HG03039 (cell line): ENCODE data around the gene JARID2.

Experiments
- ATAC-seq: cut with Tn5 transposase; IDR thresholded peaks from one replicate; pipeline ENCODE4 v1.9.1; 2021; ENCODE audit warnings: mild to moderate bottlenecking, moderate library complexity; ENCODE audit not compliant: unreplicated experiment

Gene JARID2

DNA sequence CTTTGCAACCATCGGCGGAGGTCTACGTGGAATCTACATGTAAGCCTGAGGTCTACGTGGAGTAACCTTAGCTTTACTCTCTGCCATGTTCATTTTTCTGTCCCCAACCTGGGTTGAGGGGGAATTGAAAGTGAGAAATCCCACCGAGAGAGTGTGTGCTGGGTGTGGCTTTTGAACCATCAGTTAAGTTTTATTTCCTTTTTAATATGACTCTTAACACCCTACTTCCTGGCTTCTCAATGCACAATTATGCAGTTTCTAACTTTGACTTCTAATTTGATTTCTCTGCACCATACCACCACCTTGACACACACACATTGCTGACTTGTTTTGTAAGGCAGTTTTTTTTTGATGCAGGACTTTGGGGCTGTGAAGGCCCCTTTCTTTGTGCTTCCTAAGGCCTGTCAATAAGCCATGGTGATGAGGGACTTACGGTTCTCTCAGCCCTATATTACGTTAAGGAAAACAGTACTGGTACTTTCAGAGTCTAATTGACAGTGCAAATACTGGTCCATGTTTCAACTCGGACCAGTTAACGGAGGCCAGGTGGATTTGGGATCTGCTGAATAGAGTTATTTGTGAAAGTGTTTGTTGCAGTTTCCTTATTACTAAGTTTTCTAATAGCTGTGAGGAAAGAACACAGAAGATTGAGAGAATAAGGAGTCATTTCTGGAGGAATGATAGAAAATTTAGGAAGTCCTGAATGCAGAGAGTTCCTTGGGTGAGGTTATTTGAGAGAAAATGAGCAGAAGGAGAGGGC, 206.5 kb downstream of the JARID2 start:
- ATAC-seq: no peak

DNA sequence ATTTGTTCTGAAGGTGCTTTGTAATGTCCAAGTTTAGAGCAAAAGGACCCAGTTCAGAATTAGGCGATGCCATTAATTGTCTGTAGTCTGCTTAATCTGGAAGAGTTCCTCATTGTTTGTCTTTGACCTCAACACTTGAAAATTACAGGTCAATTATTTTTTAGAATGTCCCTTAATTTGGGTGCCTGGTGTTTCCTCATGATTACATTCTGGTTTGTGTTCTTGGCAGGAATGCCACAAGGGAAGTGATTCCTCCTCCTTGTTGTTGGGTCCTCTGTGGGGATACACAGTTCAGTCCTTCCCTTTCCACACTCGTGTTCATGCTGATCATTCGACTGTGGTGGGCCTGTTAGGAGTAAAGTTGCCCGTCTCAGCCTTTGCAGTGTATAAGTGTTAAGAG, 207.3 kb downstream of the JARID2 start:
- ATAC-seq: no peak

- no peak for ATAC-seq
These were observed 207.8 kb downstream of the JARID2 start for GRCh38 chr6:15453622-15454021.

GRCh38 chr6:15456422-15456821, 210.6 kb downstream of the JARID2 start:
- ATAC-seq: no peak

DNA sequence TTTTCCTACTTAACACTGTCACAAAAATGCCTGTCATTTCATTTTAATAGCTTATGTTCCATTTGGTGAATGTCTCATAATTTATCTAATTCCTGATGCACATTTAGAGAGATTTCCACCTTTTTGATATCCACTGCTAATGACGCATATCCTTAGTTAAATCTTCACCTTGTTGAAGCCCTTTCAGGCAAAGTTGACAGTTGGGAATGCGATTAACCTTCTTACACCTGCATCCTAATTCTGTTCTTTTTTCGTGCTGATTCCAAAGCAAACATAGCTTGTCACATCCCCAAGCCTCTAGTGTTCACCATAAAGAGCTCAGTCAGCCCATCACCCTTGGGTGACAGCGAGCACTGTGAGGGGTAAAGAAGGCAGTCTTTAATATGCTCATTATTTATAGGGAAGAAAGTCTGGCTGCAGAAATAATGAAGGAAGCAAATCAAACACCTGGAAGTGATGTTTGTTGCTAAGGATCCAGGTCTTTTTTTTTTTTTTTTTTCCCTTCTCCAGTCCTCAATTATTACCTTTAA, 211.3 kb downstream of the JARID2 start:
- ATAC-seq: no peak

DNA sequence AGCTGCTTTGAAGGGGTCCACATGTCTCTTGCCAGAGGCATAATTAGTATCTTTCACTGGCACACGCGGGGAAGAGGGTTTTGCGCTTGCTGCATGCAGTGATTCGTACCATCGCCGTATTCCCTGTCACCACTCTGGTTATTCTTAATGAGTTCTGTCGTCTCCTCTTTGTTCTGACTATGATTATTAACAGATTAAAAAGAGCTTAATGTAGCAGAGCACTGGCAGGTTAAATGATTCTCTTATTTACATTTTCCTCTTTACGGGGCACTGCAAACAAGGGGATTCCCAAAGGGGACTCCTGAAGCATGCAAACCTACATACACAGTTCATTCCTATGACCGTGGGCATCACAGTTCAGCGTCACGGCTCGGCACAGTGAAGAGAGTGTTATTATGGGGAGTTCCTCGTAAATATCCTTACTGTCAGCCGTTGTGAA, 212.2 kb downstream of the JARID2 start:
- ATAC-seq: peak; percentile 46

GRCh38 chr6:15460110-15460727, 214.3 kb downstream of the JARID2 start:
- no peak for ATAC-seq

GRCh38 chr6:15461127-15461944, 215.5 kb downstream of the JARID2 start:
- ATAC-seq: no peak

GRCh38 chr6:15462256-15462655, 216.4 kb downstream of the JARID2 start:
- no peak for ATAC-seq

GRCh38 chr6:15462717-15463525, 217.1 kb downstream of the JARID2 start:
- no peak for ATAC-seq

- no peak for ATAC-seq
These were observed 218.4 kb downstream of the JARID2 start for GRCh38 chr6:15464211-15464725.

DNA sequence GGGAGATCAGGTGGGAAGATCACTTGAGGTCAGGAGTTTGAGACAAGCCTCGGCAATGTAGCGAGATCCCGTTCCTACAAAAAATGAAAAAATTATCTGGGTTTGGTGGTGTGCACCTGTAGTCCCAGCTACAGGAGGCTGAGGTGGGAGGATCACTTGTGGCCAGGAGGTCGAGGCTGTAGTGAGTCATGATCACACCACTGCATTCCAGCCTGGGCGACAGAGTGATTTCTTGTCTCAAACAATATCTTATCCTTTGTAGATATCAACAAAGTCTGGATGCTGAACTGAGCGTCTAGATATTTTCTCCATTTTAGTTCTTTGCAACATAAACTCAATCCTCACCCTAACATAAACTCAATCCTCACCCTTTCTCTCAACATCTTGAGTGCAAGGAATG, 219.3 kb downstream of the JARID2 start:
- no peak for ATAC-seq

- ATAC-seq: no peak
These were observed 224.9 kb downstream of the JARID2 start for GRCh38 chr6:15470746-15471145.

DNA sequence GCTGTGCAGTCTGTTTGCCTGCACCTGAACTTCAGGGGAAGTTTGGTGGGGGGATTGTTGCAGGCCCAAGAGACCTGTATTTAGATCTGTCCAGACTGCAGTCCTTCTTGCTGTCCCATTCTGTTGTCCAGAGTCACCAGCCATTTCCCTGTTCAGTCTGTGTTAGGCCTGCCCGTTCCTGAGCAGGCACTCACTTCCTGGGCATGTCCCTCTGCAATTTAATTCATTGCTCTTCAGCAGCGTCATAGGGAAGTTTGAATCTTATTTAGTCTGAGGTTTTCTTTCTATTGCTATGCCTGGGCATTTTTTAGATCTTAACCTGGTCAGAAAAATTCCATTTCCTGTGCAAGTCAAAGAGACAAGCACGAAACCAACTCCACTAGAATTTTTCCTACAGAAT, 226.8 kb downstream of the JARID2 start:
- no peak for ATAC-seq

DNA sequence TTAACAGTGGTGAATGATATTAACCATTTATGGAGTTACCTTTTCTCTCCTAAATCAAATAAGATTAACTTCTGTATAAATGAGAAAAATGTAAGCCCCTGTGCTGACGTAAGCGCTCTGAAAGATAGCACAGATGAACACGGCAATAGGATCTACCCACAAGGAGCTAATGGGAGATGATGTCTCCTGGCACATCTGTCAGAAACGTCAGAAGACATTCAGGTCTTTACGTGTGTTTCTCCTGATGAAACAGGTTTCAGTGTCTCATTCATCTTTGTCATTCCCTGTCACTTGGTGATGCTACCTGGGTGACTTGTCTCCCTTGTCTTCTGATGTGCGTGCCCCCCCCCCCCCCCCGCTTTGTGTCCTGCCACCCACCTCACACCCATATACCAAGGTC, 227.3 kb downstream of the JARID2 start:
- no peak for ATAC-seq

DNA sequence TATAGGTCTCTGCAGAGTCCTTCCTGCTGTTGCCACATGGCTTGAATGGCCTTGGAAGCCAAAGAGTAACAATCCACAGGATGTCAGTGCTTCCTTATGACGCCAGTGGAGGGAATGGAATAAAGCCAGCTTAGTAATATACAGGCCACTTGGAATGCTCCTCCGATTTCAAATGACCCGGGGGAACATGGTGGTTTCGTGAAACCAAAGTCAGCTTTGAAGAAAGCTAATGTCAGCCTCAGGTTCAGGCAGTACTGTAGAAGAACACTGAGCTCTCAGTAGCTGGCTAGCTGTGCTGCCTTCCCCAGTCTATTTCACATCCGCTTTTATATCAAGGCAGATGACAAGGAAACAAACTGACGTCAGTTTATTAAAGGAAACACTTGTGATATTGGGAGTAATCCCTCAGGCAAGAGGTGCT, 227.9 kb downstream of the JARID2 start:
- ATAC-seq: no peak

DNA sequence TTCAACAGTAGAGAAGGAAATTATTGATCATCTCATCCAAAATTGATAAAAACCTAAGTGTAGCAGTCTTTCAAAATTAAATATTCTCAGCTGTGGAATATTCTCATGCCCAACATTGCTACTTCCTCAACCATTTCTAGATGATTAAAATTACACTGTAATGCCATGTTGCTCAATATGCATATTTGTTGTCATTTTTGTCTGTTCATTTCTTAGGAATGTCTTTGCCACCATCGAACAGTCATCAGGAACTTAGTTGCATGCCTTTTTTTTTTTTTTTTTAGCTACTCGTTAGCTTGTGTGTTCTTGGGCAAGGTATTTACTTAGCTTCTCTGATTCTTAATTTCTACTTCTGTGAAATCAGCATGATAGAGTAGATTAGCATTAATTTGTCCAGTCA, 228.3 kb downstream of the JARID2 start:
- no peak for ATAC-seq

DNA sequence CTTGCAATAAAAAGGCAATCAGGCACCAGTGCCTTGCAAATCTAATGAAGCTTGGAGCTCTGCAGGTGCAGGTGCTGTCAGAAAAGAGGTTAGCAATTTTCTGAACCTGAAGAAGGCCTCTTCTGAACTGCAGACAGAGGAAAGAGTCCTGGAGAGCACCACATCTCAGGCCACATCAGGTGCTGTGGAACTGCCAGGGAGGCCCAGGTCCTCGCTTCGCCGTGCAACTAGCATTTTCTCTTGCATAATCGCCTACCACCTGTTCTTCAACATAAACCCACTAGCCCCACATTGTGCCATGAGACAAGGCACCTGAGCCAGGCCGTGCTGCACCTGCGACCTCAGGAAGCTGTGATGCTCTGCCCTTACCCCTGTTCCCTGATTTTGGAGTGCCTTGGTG, 229.4 kb downstream of the JARID2 start:
- ATAC-seq: no peak

DNA sequence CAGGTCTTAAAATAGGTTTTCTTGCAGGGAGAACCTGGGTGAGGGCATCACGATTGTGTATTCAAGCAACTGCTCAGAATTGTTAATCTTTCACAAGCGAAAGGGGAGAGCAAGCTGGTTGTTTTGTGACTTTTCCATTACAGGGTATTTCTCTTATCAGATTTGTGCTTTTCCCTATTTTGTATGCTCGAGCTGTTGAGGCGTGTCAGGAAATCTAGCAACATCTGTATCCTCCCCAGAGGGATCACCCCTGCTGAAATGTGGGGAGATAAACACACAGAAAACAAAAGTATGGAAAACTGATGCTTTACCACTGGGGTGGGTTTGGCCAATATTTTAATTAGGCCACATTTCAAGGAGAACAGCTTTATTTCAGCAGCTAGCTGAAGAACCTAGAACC, 230.0 kb downstream of the JARID2 start:
- no peak for ATAC-seq

GRCh38 chr6:15476631-15477380, 230.9 kb downstream of the JARID2 start:
- ATAC-seq: no peak
